SK-N-SH (cell line): ENCODE measurements around the gene DENND1C. TPM values are rescaled to one million over a fixed set of nuclear protein-coding genes. Genes with fewer than 3 reads are reported as not detected.

Experiments used
- CTCF ChIA-PET: fragments of 300-600, 350-600 bp; formaldehyde crosslinking; extraction: SDS; loops from one replicate; lab custom pipeline; 2021; lab: Yijun Ruan, JAX
- POLR2A ChIA-PET: fragments of 350-600 bp; sonication (Branson Sonifier 250); formaldehyde crosslinking; extraction: SDS; loops from one replicate; lab custom pipeline; 2020; ENCODE audit warnings: antibody characterized with exemption, inconsistent platforms; lab: Yijun Ruan, JAX
- DNase-seq: peaks from one replicate; pipeline ENCODE4 v3.0.0; 2012
- H2AFZ ChIP-seq: fragments of 200-600 bp; sonication (generic); 2 replicates; pipeline ENCODE4 v1.8.1; 2016; ENCODE audit warnings: antibody characterized with exemption, mild to moderate bottlenecking, low read depth
- H3F3A ChIP-seq: fragments of 200-600 bp; sonication (generic); replicated peaks from 2 replicates; pipeline ENCODE3; 2016; ENCODE audit warnings: antibody characterized with exemption, mild to moderate bottlenecking; ENCODE audit not compliant: insufficient read depth
- H3K27ac ChIP-seq, 2 experiments: fragments of 200-500 bp in 1 of 2; fragments of 200-600 bp in 1 of 2; sonication (Bioruptor generic) in 1 of 2; sonication (generic), shearing (Covaris generic) in 1 of 2; 2 replicates each; pipeline versions ENCODE4 v1.5.1 to v1.6.1; 2014 to 2016; ENCODE audit warnings: low read depth in 2 of 2, inconsistent platforms in 1 of 2, low read length in 1 of 2, mild to moderate bottlenecking in 1 of 2, mixed read lengths in 1 of 2
- H3K27me3 ChIP-seq: fragments of 200-600 bp; sonication (generic), shearing (Covaris generic); 2 replicates; pipeline ENCODE4 v1.6.1; 2016; ENCODE audit warnings: mixed run types; ENCODE audit not compliant: insufficient read depth
- H3K36me3 ChIP-seq, 2 experiments: fragments of 200-500 bp in 1 of 2; fragments of 200-600 bp in 1 of 2; sonication (Bioruptor generic) in 1 of 2; sonication (generic) in 1 of 2; replicated peaks in 1 of 2; 2 replicates each; pipeline versions ENCODE3 to v1.5.1; 2014 to 2016; ENCODE audit warnings: low read length in 1 of 2, mild to moderate bottlenecking in 1 of 2; ENCODE audit not compliant: insufficient read depth in 2 of 2, control insufficient read depth in 1 of 2
- H3K4me1 ChIP-seq, 2 experiments: fragments of 200-500 bp in 1 of 2; fragments of 200-600 bp in 1 of 2; sonication (Bioruptor generic) in 1 of 2; sonication (generic), shearing (Covaris generic) in 1 of 2; 2 replicates each; pipeline versions ENCODE4 v1.5.1 to v1.6.1; 2014 to 2016; ENCODE audit warnings: low read depth in 1 of 2, low read length in 1 of 2, mixed run types in 1 of 2; ENCODE audit not compliant: insufficient read depth in 2 of 2, control insufficient read depth in 1 of 2
- H3K4me2 ChIP-seq: fragments of 200-600 bp; sonication (generic), shearing (Covaris generic); 2 replicates; pipeline ENCODE4 v1.6.1; 2017; ENCODE audit warnings: mixed run types
- H3K4me3 ChIP-seq, 2 experiments: fragments of 200-500 bp in 1 of 2; fragments of 200-600 bp in 1 of 2; sonication (Bioruptor generic) in 1 of 2; sonication (generic), shearing (Covaris generic) in 1 of 2; 2 replicates each; pipeline versions ENCODE4 v1.5.1 to v1.8.1; 2014 to 2016; ENCODE audit warnings: low read depth in 2 of 2, inconsistent platforms in 1 of 2, low read length in 1 of 2, mild to moderate bottlenecking in 1 of 2, mixed read lengths in 1 of 2, moderate library complexity in 1 of 2
- H3K79me2 ChIP-seq: fragments of 200-600 bp; sonication (generic); 2 replicates; pipeline ENCODE4 v1.8.1; 2017; ENCODE audit warnings: mild to moderate bottlenecking; ENCODE audit not compliant: insufficient read depth
- H3K9ac ChIP-seq: fragments of 200-600 bp; sonication (generic); 2 replicates; pipeline ENCODE4 v1.6.1; 2017; ENCODE audit warnings: mixed run types
- H3K9me2 ChIP-seq: fragments of 200-600 bp; sonication (generic); 2 replicates; pipeline ENCODE4 v1.6.1; 2017; ENCODE audit warnings: mixed run types
- H3K9me3 ChIP-seq: fragments of 200-600 bp; sonication (generic); 2 replicates; pipeline ENCODE4 v1.6.1; 2017; ENCODE audit warnings: mixed run types, mild to moderate bottlenecking, moderate library complexity
- H4K20me1 ChIP-seq: fragments of 200-600 bp; sonication (generic); 2 replicates; pipeline ENCODE4 v1.6.1; 2017; ENCODE audit warnings: mild to moderate bottlenecking, mixed run types; ENCODE audit not compliant: insufficient read depth
- CHD2 ChIP-seq: fragments of 150-350 bp; IDR thresholded peaks from 2 replicates; pipeline ENCODE4 v1.6.1; 2018; ENCODE audit warnings: low read length; ENCODE audit not compliant: partially characterized antibody
- CTCF ChIP-seq: fragments of 200-600 bp; sonication (generic); IDR thresholded peaks from 2 replicates; pipeline ENCODE4 v1.6.1; 2017; ENCODE audit warnings: antibody characterized with exemption, mild to moderate bottlenecking, moderate library complexity
- ELF1 ChIP-seq: IDR thresholded peaks from 2 replicates; pipeline ENCODE4 v1.4.0; 2012
- EP300 ChIP-seq, 2 experiments: IDR thresholded peaks; 2 replicates each; pipeline versions ENCODE4 v1.4.0 to v1.6.1; 2012; ENCODE audit warnings: borderline replicate concordance in 1 of 2, low read depth in 1 of 2, low read length in 1 of 2
- EZH2phosphoT487 ChIP-seq: fragments of 200-600 bp; sonication (generic); IDR thresholded peaks from 2 replicates; pipeline ENCODE4 v1.6.1; 2017; ENCODE audit warnings: low read depth, mixed run types, mild to moderate bottlenecking, antibody characterized with exemption, moderate library complexity, borderline replicate concordance
- MEF2A ChIP-seq: IDR thresholded peaks from 2 replicates; pipeline ENCODE4 v1.4.0; 2012; ENCODE audit warnings: low read depth, borderline replicate concordance
- PBX3 ChIP-seq: IDR thresholded peaks from 2 replicates; pipeline ENCODE4; 2012
- TEAD4 ChIP-seq: IDR thresholded peaks from 2 replicates; pipeline ENCODE4 v1.4.0; 2012; ENCODE audit warnings: mild to moderate bottlenecking, borderline replicate concordance; ENCODE audit not compliant: insufficient read depth
- USF2 ChIP-seq: fragments of 150-350 bp; IDR thresholded peaks from 2 replicates; pipeline ENCODE4 v1.6.1; 2017; ENCODE audit warnings: antibody characterized with exemption, low read length, low read depth, borderline replicate concordance
- YY1 ChIP-seq: IDR thresholded peaks from 2 replicates; pipeline ENCODE4 v1.4.0; 2012; ENCODE audit warnings: low read depth, mild to moderate bottlenecking
- WGBS: methylation state at CpG from one replicate; pipeline ENCODE4 v1.1.6; 2017; ENCODE audit warnings: low lambda C conversion rate; 5-methylcytosine and 5-hydroxymethylcytosine counted together
- polyA plus RNA-seq, 3 experiments: library from polyadenylated mRNA; depleted of rRNA; stranded (reverse); fragments of >200 nt; gene quantifications; 2 replicates each; pipeline ENCODE4 v1.2.3, GENCODE V29; 2012

The DENND1C gene
- polyA plus RNA-seq, 1 of the 3 experiments (the other 2 are of a cell fraction): 0.05 TPM

GRCh38 chr19:6451583-6452222 lies 29.9 kb downstream of the DENND1C start:
- no peak for TF ChIP-seq ELF1
- TF ChIP-seq, all 33 proteins: peak for 0
- Histone ChIP-seq H3K4me1 (no peaks in the 10 kb centered on the region), H3K9me3 (no peaks in the 10 kb centered on the region), H3K79me2 (no peaks in the 10 kb centered on the region), H3F3A (no peaks in the 10 kb centered on the region), H2AFZ (no peak overlapping the region), H3K9ac (no peak overlapping the region), H3K36me3 (peaks cover 0 to 9% of the 10 kb centered on the region in 2 experiments), H3K9me2 (no peaks in the 10 kb centered on the region), H3K4me2 (no peak overlapping the region), H3K27ac (no peak overlapping the region), H3K4me3 (no peak overlapping the region), H3K27me3 (no peaks in the 10 kb centered on the region), H4K20me1 (no peaks in the 10 kb centered on the region)
- ChIA-PET POLR2A (no interaction called here), CTCF (no interaction called here)
- DNase-seq: no peak
- WGBS: 96% methylated on average over 6 of the region's 7 CpGs

- no peaks in the 10 kb centered on the region for H3K79me2 ChIP-seq
- H3K9me2 ChIP-seq: no peaks in the 10 kb centered on the region
- WGBS: 89% methylated on average over 5 of the region's 5 CpGs
- H3K27me3 ChIP-seq: no peaks in the 10 kb centered on the region
- no peak overlapping the region for H2AFZ ChIP-seq
- no peak overlapping the region for H3K4me2 ChIP-seq
- no peak for DNase-seq
- no peak overlapping the region for H3K27ac ChIP-seq
- no peak overlapping the region for H3K9ac ChIP-seq
- POLR2A ChIA-PET: no interaction called here
- TF ChIP-seq YY1: no peak
- TF ChIP-seq ELF1: no peak
- no peak for TF ChIP-seq MEF2A
- TF ChIP-seq CTCF: no peak
- TF ChIP-seq CHD2: no peak
- no peak for TF ChIP-seq PBX3
- peaks cover 0 to 9% of the 10 kb centered on the region in 2 experiments for H3K36me3 ChIP-seq
- CTCF ChIA-PET: no interaction called here
- no peaks in the 10 kb centered on the region for H3K9me3 ChIP-seq
- H4K20me1 ChIP-seq: no peaks in the 10 kb centered on the region
- H3K4me1 ChIP-seq: no peaks in the 10 kb centered on the region
- H3F3A ChIP-seq: no peaks in the 10 kb centered on the region
- no peak overlapping the region for H3K4me3 ChIP-seq
Measured at GRCh38 chr19:6450166-6450565, 31.4 kb downstream of the DENND1C start.

- Histone ChIP-seq H3K4me1 (no peaks in the 10 kb centered on the region), H3K9me2 (no peaks in the 10 kb centered on the region), H3K9me3 (no peaks in the 10 kb centered on the region), H3K4me2 (no peak overlapping the region), H3K27me3 (no peaks in the 10 kb centered on the region), H3K4me3 (no peak overlapping the region), H2AFZ (no peak overlapping the region), H3K27ac (no peak overlapping the region), H3K79me2 (no peaks in the 10 kb centered on the region), H4K20me1 (no peaks in the 10 kb centered on the region), H3F3A (no peaks in the 10 kb centered on the region), H3K9ac (no peak overlapping the region), H3K36me3 (no peaks in the 10 kb centered on the region)
- TF ChIP-seq YY1 (no peak), USF2 (no peak), CTCF (no peak), TEAD4 (no peak), EP300 (IDR thresholded peaks at IDR 0.05; ENCODE audit: borderline replicate concordance in 1 of 2, low read depth in 1 of 2, low read length in 1 of 2) (no peak), EZH2phosphoT487 (no peak)
- CTCF ChIA-PET: no interaction called here
- POLR2A ChIA-PET: no interaction called here
- DNase-seq: no peak
- WGBS: 91% methylated on average over 3 of the region's 3 CpGs
Measured at GRCh38 chr19:6448045-6448444, 33.5 kb downstream of the DENND1C start.
